SKM-1 (cell line): ENCODE results near the gene CTR9.

Experiments used
- DNase-seq: peaks from one replicate; lab custom pipeline; 2025; ENCODE audit not compliant: unreplicated experiment; lab: John Stamatoyannopoulos, UW

CTR9 gene

DNA sequence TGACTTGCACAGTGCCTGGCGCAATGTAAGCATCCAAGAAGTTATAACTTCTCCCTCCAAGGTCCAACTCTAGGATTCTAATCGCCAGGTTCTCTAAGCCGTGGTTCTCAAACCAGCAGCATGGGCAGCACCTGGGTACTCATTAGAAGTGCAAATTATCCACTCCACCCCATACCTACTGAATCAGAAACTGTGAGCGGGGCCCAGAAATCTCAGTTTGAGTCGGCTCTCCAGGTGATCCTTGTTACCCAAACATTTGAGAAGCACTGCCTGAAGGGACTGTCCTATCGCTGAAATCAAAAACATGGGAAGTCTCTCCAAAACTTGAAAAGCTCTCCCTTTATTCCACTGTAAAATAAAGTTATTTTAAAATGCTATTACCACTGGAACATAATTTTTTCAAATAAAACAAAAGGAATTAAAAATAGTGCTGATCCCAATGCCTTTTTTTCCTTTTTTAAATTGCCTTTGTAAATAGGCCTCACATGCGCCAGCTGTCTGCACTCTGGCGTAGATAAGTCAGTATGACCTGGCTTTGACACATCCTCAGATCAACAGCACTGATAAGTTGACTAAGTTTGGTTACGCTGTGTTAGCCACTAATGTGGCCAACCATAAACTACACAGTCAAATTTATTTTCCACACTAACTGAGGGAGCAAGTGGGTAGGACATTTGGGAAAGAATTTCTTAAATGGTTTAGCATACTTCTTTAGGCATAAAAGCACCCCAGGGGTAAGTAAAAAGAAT, 8.4 kb upstream of the CTR9 start:
- no peak for DNase-seq

DNA sequence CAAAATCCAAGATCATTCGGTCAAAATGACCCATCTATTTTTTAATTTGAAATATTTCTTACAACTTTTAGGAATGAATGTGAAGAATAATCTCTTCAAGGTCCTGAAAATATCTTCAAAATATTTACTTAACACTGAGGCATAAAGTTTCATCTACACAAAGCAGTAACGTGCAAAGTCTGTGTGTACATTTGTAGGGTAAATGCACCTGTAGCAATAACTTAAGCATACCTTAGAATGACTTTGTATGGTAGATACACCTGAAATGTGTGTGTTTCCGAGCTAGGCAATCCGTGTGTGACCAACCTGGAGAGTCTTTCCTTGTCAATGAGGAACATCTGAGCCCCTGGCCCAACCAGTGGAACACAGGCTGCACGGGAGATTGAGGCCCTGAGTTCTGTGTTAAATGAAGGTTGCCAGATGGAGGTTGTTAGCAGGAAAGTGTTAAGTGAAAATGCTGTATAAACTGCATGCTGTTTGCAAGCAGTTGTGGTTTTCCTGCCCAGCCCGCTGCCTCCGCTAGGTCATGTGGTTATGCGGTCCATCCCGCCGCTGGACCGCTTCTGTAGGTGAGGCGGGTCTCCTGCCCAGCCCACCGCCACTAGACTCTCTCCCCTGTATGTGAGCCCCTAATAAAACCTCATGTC, 7.6 kb upstream of the CTR9 start:
- no peak for DNase-seq

GRCh38 chr11:10744206-10744605, 6.8 kb upstream of the CTR9 start:
- no peak for DNase-seq

DNA sequence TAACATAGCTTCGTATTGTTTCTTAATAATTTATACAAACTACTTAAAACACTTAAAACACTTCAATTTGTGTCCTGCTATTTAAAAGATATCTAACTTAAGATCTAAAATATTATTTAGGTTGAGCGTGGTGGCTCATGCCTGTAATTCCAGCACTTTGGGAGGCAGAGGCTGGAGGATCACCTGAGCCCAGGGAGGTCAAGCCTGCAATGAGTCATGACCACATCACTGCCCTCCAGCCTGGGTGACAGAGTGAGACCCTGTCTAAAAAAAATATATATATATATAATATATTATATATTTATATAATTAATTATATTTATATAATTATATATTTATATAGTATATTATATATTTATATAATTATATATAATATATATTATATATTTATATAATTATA, 4.2 kb upstream of the CTR9 start:
- no peak for DNase-seq

DNA sequence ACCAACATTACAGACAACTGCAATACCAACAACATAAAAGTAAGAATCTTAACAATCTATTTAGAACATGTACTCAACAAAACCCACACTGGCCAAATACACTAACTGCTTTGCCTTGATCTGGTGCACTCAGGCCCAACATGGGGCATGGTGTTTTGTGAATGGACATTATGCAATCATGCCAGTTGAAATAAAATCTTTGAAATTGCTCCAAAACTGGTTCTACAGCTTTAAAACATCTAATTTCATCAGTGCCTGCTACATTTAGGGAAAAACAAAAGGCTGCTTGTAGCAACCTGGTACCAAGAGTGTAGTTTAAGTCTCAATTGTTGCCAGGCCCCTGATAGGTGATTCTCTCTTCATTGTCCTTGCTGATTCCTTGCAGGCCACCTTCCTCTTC, 3.3 kb upstream of the CTR9 start:
- no peak for DNase-seq

DNA sequence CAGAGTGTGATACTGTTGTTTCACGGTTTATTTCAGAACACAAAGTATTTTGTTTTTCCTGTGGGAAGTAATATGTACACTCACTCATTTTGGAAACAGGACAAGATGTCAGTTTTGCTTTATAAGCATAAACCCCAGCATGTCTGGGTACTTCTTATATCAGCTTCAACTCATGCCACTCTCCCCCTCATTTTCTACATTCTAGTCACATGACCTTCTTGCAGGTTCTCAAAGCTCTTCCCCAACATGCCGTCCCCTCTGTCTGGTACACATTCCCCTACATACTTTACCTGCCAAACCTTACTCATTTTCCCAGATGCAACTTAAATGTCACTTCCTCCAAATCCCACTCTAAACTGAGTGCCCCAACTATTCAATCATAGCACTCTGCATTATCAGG, 1.6 kb upstream of the CTR9 start:
- DNase-seq: no peak

DNA sequence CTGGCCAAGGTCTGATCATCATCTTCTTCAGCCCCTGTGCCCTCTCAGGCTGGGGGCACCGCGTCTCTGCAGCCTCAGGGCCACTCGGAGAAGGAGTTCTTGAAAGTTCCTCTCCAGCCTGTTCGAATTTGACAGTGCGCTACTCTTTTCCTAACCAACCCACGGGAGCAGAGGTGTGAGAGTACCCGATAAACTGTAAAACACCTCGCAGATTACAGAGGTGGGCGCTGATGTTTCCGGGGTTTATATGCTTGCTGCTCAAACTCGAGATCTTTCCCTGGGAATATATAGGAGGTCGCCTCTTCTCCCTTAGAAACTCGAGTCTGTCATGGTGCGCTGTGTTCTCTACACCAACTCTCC, 515 bp downstream of the CTR9 start:
- no peak for DNase-seq

GRCh38 chr11:10752061-10752460, 1.0 kb downstream of the CTR9 start:
- no peak for DNase-seq

GRCh38 chr11:10752486-10752885, 1.4 kb downstream of the CTR9 start:
- DNase-seq: no peak

- DNase-seq: peak; percentile 12
Measured at GRCh38 chr11:10758957-10759356, 7.9 kb downstream of the CTR9 start.

DNA sequence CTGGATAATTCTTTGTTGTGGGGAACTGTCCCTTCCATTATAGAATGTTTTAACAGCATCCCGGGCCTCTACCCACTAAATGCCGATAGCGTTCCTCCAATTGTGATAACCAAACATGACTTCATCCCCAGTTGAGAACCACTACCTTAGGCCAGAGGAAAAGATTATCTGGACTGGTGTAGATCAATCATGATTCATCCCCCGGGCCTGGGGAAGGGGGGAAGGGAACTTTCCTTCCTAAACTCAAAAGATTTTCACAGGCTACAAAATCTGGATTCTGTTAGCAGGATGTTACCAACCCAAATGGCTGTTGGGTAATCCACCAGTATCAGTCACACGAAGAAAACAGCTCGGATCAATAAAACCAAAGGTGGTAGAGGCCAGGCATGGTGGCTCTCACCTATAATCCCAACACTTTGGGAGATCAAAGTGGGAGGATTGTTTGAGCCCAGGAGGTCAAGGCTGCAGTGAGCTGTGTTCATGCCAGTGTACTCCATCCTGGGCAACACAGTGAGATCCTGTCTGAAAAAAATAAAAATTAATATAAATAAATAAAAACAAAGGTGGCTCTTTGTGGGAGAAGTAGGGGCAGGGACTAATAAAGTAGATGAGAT, 10.1 kb downstream of the CTR9 start:
- no peak for DNase-seq

- DNase-seq: peak; percentile 26
Measured at GRCh38 chr11:10762185-10762584, 11.1 kb downstream of the CTR9 start.

- DNase-seq: no peak
Measured at GRCh38 chr11:10762913-10763421, 11.9 kb downstream of the CTR9 start.

DNA sequence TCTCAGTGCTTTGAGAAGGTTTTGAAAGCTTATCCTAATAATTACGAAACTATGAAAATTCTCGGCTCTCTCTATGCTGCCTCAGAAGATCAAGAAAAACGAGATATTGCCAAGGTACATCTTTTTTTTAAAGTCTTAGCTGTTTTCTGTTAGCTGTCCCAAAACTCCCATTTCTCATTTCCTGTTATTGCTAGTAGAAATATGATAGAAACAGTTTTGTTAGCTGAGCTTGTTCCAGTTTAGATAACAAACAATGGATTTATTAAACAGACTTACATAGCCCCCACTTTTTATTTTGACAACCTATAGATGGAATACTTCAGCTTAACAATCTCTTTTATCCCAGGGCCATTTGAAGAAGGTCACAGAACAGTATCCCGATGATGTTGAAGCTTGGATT, 12.7 kb downstream of the CTR9 start:
- no peak for DNase-seq

DNA sequence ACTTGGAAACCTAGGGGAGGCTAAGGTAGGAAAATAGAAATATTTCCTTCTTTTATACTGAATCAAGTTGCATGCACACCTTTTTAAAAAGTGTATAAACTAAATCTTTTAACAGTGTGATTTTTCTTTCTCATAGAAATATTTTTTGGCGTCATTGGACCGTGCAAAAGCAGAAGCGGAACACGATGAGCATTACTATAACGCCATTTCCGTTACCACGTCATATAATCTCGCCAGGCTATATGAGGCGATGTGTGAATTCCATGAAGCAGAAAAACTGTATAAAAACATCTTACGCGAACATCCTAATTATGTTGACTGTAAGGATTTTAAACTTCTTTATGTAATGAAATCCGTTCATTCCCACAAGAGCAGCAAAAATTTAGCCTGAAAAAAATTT, 13.4 kb downstream of the CTR9 start:
- DNase-seq: no peak

GRCh38 chr11:10770626-10771254, 19.7 kb downstream of the CTR9 start:
- DNase-seq: no peak

- no peak for DNase-seq
Measured at GRCh38 chr11:10771457-10771856, 20.4 kb downstream of the CTR9 start.

GRCh38 chr11:10774811-10775210, 23.8 kb downstream of the CTR9 start:
- DNase-seq: no peak

DNA sequence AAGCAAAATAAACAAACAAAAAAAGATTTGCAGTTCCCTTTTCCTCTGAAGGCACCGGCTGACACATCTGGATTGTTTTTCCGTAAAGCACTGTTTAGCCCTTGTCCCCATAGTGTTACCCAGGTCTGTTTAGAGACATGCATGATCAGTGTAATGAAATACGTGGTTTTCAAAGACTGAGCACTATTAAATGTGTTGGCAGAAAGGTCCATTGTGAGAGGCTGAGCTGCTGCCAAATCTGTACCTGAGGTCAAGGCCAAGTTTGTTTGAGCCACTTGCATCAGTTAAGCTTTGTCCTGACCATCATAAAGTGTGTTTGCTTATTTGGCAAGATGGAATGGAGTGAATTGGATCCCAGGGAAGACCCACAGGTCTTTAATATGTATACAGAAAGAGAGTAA, 26.3 kb downstream of the CTR9 start:
- no peak for DNase-seq

GRCh38 chr11:10777806-10778205, 26.8 kb downstream of the CTR9 start:
- peak; percentile 60 for DNase-seq

DNA sequence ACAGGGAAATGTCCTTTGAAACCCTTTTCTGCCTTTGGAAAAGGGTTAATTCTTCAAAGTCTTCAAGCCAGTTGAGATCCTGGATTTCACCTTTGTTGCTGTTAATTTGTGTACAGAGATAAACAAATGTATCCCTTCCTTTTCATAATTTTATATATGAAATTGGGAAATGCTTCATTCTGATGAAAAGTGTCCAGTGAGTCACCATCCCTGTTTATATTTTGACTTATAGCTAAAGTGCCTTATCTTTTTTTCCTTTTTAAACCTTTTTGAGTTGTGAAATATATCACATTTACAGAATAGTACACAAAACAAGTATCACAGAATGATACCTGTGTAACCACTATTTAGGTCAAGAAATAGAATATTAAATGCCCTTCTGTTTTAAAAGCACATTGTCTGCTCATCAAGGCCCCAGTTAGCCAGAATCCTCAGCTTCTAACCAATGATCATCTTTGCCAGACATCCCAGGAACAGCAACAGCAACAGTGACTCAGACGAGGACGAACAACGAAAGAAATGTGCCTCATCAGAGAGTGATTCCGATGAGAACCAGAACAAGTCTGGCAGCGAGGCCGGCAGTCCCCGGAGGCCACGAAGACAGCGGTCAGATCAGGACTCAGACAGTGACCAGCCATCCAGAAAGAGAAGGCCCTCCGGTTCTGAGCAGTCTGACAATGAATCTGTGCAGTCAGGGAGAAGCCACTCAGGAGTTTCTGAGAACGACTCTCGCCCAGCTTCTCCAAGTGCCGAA, 27.3 kb downstream of the CTR9 start:
- no peak for DNase-seq
